Activated T-helper 17 cell treated with anti-CD3 and anti-CD28 coated beads, Interleukin-2, amount 50 U/mL, for 72 hours (primary cell): ENCODE results near the gene DPP10. TPM values are rescaled to one million over a fixed set of nuclear protein-coding genes. Genes with fewer than 3 reads are reported as not detected.

Experiments
- ATAC-seq: fragments of 150-1000 bp; cut with Tn5 transposase; replicated peaks from 2 replicates; pipeline ENCODE4 v1.10.0; 2021; ENCODE audit warnings: mild to moderate bottlenecking, moderate library complexity
- H3K27ac Mint-ChIP-seq: one replicate; pipeline ENCODE4 v1.8.0; 2022; ENCODE audit warnings: mixed read lengths
- H3K27me3 Mint-ChIP-seq: one replicate; pipeline ENCODE4 v1.8.0; 2022; ENCODE audit warnings: mixed read lengths
- H3K36me3 Mint-ChIP-seq: one replicate; pipeline ENCODE4 v1.8.0; 2022; ENCODE audit warnings: low read depth, mild to moderate bottlenecking, mixed read lengths
- H3K4me1 Mint-ChIP-seq: one replicate; pipeline ENCODE4 v1.8.0; 2022; ENCODE audit warnings: mixed read lengths
- H3K4me3 Mint-ChIP-seq: one replicate; pipeline ENCODE4 v1.8.0; 2022; ENCODE audit warnings: mild to moderate bottlenecking, mixed read lengths
- H3K9me3 Mint-ChIP-seq: one replicate; pipeline ENCODE4 v1.8.0; 2022; ENCODE audit warnings: mixed read lengths
- total RNA-seq, 2 donors: library from RNA; stranded (reverse); gene quantifications; one replicate each; pipeline ENCODE4 v1.2.3, GENCODE V29; 2022

Gene DPP10
- total RNA-seq, 2 donors from 2014 or later, result not detected

DNA sequence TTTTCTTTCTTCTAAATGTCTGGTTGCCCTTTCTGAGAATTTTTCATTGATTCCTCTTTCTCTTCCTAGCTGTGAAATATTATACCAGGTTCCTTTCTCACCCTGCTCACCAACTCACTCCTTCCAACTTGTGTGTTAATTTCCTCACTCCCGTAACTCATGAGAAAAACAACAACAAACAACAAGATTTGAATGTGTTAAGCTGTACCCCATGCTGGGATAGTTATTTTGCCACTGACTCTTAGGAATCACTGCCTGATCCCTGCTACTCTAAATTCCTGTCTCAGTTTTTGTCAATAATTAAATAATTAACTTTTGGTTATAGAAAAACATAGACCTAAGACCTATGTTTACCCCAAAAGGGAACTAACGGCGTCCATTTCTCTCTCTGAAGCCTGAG, 242.7 kb downstream of the DPP10 start:
- H3K27me3 Mint-ChIP-seq, result peaks cover 9% of the 10 kb centered on the region
- no peaks in the 10 kb centered on the region for H3K9me3 Mint-ChIP-seq
- no peak overlapping the region for H3K4me3 Mint-ChIP-seq
- no peaks in the 10 kb centered on the region for H3K36me3 Mint-ChIP-seq
- no peak for ATAC-seq
- H3K27ac Mint-ChIP-seq, result no peak overlapping the region
- H3K4me1 Mint-ChIP-seq, result no peaks in the 10 kb centered on the region

DNA sequence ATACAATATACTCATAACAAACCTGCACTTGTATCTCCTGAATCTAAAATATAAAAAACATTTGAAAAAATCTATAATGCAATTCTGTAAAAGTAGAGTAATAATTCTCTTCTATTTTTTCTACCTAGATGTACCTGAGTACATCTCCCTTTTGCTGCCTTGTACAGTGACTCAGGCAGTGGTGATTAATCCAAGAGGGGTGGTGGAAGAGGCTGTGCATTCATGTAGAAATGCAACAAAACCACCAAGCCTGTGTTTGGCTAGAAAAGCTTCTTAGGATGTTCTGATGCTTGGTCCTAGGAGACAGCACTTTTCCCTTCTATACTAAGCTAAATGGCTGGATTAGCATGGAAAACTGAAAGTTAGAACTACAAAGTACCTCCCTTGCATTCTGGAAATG, 245.8 kb downstream of the DPP10 start:
- Mint-ChIP-seq H3K27me3 (peaks cover 9% of the 10 kb centered on the region), H3K4me1 (no peaks in the 10 kb centered on the region), H3K9me3 (no peaks in the 10 kb centered on the region), H3K4me3 (no peak overlapping the region), H3K27ac (no peak overlapping the region), H3K36me3 (no peaks in the 10 kb centered on the region)
- no peak for ATAC-seq

DNA sequence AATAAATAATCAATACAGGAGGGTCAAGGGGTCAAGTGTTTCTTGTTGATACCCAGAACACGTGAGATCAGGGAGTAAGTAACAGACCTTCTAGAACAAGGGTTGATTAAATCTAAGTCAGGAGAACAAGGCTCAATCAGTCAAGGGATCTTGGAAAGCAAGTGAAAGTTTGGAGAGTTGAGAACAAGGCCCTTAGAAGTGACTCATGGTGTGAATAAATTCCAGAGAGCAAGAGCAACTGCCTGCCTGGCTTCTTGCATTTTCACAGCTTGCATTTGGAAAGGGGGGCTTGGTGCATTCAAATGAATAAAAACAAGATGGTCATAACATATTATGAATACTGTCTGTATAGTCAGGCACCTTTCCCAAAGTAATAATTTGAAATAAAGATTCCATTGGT, 256.1 kb downstream of the DPP10 start:
- no peaks in the 10 kb centered on the region for H3K36me3 Mint-ChIP-seq
- H3K9me3 Mint-ChIP-seq, result peaks cover 3% of the 10 kb centered on the region
- no peak overlapping the region for H3K4me3 Mint-ChIP-seq
- ATAC-seq, result no peak
- no peak overlapping the region for H3K27ac Mint-ChIP-seq
- no peaks in the 10 kb centered on the region for H3K27me3 Mint-ChIP-seq
- no peaks in the 10 kb centered on the region for H3K4me1 Mint-ChIP-seq

DNA sequence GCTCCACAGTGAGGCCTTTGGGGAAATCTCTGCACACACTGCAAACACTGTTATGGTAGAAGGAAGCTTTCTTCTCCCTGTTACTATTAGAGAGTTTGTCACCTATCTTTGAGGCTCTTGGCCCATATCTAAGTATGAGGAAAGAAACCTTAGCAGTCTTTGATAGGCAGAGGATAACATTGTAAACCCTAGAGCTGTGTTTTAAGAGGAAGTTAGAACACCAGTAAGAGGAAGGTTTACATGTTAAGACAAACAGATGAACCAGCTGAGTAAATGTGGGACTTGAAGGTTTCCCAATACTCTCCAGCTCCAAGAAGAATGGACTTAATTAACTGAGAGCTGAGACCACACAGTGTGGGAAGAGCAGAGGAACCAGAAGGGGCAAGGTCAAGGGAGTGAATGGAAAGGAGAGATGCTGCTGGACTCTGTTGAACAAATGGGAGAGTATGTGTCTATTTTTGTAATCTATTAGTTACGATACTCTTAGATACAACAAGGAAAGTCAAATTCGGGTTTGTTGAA, 257.0 kb downstream of the DPP10 start:
- Mint-ChIP-seq H3K9me3 (peaks cover 6% of the 10 kb centered on the region), H3K36me3 (no peaks in the 10 kb centered on the region), H3K4me3 (no peak overlapping the region), H3K27ac (no peak overlapping the region), H3K4me1 (no peaks in the 10 kb centered on the region), H3K27me3 (no peaks in the 10 kb centered on the region)
- ATAC-seq, result no peak

DNA sequence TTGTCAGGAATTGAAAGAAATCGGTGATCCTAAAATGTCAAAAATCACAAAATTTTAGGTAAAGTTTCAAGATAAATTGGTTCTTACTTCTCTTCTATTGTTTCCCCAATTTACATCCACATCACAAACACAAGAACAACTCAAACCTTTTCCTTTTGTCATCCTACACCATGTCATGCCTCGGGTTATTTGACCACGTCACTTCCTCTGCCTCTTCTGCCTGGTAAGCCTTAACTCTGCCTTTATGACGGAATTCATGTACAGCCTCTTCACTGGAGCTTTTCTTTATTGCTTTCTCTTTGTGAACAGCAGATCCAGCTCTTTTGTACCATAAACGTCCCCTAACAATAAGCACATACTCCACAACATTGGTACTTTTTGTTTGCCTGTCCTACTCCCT, 258.0 kb downstream of the DPP10 start:
- Mint-ChIP-seq H3K27ac (no peak overlapping the region), H3K27me3 (no peaks in the 10 kb centered on the region), H3K4me1 (no peaks in the 10 kb centered on the region), H3K36me3 (no peaks in the 10 kb centered on the region), H3K9me3 (peaks cover 10% of the 10 kb centered on the region), H3K4me3 (no peak overlapping the region)
- no peak for ATAC-seq

DNA sequence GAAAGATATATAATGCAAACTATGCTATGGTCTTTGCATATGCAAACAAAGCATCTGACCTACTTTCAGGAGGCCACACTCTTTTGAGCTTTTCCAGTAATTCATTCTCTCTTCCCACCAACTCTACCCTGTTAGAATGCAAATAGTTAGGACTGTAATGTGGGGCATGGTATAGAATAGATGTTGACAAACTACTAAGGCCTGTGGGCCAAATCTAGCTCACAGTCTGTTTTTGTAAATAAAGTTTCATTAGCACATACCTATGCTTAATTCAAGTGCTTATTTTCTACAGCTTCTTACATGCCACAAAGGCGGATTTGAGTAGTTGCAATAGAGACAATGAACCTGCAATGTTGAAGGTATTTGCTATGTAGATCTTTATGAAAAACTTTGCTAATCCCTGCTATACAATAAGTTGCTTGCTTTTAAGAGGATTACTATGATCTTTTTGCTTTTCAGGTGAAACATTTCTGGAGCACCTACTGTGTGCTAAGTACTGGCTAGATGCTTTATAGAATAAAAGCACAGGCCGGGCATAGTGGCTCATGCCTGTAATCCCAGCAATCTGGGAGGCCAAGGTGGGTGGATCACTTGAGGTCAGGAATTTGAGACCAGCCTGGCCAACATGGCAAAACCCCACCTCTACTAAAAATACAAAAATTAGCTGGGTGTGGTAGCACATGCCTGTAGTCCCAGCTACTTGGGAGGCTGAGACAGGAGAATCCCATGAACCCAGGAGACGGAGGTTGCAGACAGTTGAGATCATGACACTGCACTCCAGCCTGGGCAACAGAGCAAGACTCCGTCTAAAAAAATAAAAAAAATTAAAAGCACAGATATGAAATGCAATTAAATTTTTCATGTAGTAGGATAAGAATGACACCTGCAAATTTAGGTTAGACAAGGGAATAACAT, 267.8 kb downstream of the DPP10 start:
- no peaks in the 10 kb centered on the region for H3K27me3 Mint-ChIP-seq
- peaks cover 5% of the 10 kb centered on the region for H3K9me3 Mint-ChIP-seq
- no peak overlapping the region for H3K4me3 Mint-ChIP-seq
- H3K4me1 Mint-ChIP-seq, result no peaks in the 10 kb centered on the region
- no peak for ATAC-seq
- H3K27ac Mint-ChIP-seq, result no peak overlapping the region
- no peaks in the 10 kb centered on the region for H3K36me3 Mint-ChIP-seq

DNA sequence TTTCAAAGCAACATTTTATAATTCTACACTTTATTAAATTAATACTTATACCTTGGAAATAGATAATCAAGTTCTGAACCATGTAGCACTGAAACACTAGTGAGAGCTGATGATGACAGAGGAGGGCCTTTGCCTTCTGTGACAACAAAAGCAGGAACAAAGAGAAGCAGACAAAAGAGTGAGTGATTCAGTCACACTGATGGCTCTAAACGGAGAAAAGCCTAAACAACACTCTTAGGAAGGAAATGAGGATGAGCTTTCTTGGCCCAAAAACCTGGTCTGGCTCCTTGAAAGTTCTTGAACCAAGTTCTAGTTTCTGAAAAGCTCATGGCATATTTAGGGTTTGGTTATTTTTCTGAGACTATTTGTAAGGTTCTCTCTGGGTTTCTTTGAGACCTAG, 271.9 kb downstream of the DPP10 start:
- no peaks in the 10 kb centered on the region for H3K4me1 Mint-ChIP-seq
- ATAC-seq, result no peak
- no peaks in the 10 kb centered on the region for H3K27me3 Mint-ChIP-seq
- H3K4me3 Mint-ChIP-seq, result no peak overlapping the region
- no peaks in the 10 kb centered on the region for H3K36me3 Mint-ChIP-seq
- H3K27ac Mint-ChIP-seq, result no peak overlapping the region
- peaks cover under 1% of the 10 kb centered on the region for H3K9me3 Mint-ChIP-seq

DNA sequence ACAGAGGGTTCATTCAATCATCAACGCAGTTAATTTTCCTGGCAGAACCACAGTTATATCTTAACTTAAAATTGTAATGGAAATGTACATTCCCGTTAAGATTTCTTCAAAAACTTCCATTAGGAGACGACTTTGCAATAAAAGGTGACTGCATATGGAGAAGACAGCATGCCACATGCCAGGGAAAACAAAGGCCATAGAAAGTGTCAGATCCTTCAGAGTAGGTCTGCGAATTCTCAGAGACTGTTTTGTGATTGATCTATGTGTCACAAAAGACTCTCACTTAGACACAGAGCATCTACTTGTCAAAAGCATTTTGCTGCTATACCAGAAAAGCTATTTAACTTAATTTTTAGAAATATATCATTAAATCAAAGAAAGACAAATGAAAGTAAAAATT, 274.6 kb downstream of the DPP10 start:
- Mint-ChIP-seq H3K36me3 (no peaks in the 10 kb centered on the region), H3K9me3 (peaks cover 3% of the 10 kb centered on the region), H3K4me3 (no peak overlapping the region), H3K4me1 (no peaks in the 10 kb centered on the region), H3K27ac (no peak overlapping the region), H3K27me3 (no peaks in the 10 kb centered on the region)
- no peak for ATAC-seq

DNA sequence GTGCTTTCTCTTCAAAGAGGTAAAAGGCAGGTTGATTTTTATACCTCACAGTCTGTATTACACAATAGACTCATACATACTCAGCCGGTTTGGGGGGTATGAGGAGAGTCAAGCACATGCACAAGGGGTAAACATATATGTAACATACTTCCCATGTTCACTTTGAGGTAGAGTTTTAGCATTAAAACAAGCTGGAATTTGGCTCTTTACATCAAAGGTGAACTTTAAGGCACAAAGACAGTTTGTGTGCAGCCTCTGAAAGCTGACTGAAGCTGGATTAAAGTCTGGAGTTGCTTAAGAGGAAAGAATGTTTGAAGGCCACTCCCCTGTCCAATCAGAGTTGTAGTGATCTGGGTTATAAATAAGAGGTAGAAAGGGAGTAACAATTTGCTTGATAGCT, 282.0 kb downstream of the DPP10 start:
- Mint-ChIP-seq H3K36me3 (no peaks in the 10 kb centered on the region), H3K4me1 (no peaks in the 10 kb centered on the region), H3K9me3 (peaks cover 9% of the 10 kb centered on the region), H3K4me3 (no peak overlapping the region), H3K27me3 (peaks cover 4% of the 10 kb centered on the region), H3K27ac (no peak overlapping the region)
- no peak for ATAC-seq

DNA sequence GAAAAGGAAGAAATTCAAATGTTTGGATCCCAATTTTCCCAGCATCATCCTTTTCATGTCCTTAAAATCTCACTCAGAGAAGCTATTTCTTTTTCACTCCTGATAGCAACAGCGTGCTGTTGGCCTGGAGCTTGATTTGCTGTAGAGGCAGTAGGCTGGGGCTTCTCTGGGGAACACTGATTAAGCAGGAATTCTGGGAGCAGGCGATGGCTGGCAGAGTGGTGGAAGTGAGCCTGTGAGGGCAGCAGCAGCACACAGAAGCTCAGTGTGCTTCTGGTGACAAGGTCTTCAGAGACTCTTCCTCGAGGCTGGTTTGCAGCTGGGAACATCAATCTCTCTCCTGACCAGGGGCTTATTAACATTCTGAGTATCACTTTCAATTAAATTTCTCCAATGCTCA, 284.6 kb downstream of the DPP10 start:
- Mint-ChIP-seq H3K9me3 (peaks cover 6% of the 10 kb centered on the region), H3K4me1 (no peaks in the 10 kb centered on the region)

DNA sequence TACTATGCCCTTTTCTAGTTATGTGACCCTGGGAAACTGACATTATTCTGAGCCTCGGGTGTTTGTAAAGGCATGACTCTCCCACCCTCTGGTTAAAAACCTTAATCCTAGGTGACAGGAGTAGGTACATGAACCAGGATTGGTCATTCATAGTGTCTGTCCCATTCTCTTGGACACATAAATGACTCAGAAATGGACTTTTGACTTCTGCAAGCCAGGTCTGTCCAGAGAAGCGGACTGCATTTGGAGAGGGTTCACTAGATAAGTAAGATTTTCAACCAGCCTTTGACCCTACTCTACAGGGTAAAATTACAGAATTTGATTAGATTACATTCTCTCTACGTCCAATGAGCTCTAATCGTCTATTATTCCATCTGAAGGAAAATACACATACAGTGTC, 285.9 kb downstream of the DPP10 start:
- ATAC-seq, result no peak
- peaks cover 9% of the 10 kb centered on the region for H3K9me3 Mint-ChIP-seq
- no peaks in the 10 kb centered on the region for H3K36me3 Mint-ChIP-seq
- no peaks in the 10 kb centered on the region for H3K4me1 Mint-ChIP-seq
- H3K27ac Mint-ChIP-seq, result no peak overlapping the region
- no peak overlapping the region for H3K4me3 Mint-ChIP-seq
- H3K27me3 Mint-ChIP-seq, result peaks cover 4% of the 10 kb centered on the region

More for the DNA sequence above, 284.6 kb downstream of the DPP10 start:
- Mint-ChIP-seq H3K4me3 (no peak overlapping the region), H3K27me3 (peaks cover 4% of the 10 kb centered on the region), H3K27ac (no peak overlapping the region), H3K36me3 (no peaks in the 10 kb centered on the region)
- no peak for ATAC-seq

DNA sequence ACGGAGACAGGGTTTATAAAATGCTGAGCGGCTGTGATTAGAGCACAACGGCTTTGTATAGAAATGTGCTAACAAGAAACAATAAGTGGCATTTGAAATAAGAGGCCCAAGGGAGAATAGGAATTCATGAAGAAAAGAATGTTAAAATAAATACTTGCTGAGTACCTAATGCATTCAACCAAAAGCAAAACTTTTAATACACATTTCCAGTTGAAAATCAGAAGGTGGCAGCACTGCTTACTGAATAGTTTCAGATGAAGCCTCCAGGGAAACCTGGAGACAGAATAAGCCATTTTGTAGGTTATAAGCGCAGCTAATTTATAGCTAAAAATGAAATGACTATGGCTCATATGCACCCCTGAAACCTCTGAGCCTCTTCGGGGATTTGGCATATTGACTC, 286.6 kb downstream of the DPP10 start:
- Mint-ChIP-seq H3K27ac (no peak overlapping the region), H3K4me1 (no peaks in the 10 kb centered on the region), H3K4me3 (no peak overlapping the region), H3K9me3 (peaks cover 9% of the 10 kb centered on the region), H3K36me3 (no peaks in the 10 kb centered on the region), H3K27me3 (peaks cover 4% of the 10 kb centered on the region)
- ATAC-seq, result no peak

DNA sequence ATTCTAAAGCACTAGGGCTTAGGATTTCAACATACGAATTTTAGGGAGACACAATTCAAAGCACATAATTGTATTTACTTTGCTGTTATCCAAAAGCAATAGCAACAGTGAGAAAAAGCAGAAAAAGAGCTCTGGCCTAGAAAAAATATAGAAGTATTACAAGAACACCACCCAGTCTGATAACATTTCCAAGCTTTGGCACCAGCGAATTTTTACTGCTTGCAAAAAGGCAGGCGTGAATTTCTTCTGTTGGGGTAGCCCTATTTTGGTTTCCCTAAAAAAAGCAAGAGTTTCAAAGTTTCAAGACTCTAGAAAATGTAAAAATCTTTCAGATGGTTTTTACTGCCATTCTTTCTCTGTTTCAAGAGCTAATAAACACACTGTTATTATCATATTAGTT, 292.7 kb downstream of the DPP10 start:
- Mint-ChIP-seq H3K36me3 (no peaks in the 10 kb centered on the region), H3K27ac (no peak overlapping the region)

DNA sequence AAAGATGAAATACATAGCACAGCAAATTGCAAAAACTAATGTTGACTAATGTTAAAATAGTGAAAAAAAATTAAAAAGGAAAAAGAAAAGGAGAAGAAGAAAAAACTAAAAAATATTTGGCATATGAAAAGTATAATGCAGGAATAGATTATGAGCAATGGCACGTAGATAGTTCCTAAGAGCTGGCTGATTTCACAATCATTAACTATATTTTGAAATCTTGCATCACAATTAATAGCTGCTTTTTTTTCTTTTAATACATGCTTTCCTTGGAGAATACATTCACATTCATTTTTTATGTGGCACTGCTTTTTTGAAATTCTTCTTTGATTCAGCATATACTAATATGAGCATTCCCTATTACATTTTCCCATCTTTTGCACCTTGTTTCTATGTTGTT, 299.8 kb downstream of the DPP10 start:
- Mint-ChIP-seq H3K4me3 (no peak overlapping the region), H3K9me3 (peaks cover 5% of the 10 kb centered on the region), H3K27me3 (no peaks in the 10 kb centered on the region), H3K27ac (no peak overlapping the region), H3K36me3 (no peaks in the 10 kb centered on the region), H3K4me1 (no peaks in the 10 kb centered on the region)
- ATAC-seq, result no peak

More for the DNA sequence above, 292.7 kb downstream of the DPP10 start:
- H3K4me1 Mint-ChIP-seq, result no peaks in the 10 kb centered on the region
- H3K9me3 Mint-ChIP-seq, result peaks cover 3% of the 10 kb centered on the region
- H3K4me3 Mint-ChIP-seq, result no peak overlapping the region
- ATAC-seq, result no peak
- no peaks in the 10 kb centered on the region for H3K27me3 Mint-ChIP-seq

DNA sequence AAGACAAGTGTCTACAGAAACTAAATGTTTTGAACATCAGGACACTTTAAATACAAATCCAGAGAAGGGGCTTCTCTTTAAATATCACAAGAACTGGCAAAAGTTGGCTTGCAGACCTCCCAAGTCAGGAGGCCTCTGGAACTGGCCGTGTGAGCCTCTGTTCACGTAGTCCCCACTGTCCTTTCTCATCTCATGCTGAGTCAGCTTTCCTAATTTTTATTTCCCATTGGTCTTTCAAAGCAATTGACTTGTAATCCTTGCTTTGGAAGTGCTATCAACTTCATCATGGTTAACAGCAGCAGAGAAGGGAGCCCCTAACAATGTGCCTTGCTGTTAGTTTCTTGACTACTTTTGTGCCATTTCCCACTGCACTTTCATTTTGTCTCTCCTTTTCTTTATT, 303.3 kb downstream of the DPP10 start:
- H3K4me1 Mint-ChIP-seq, result no peaks in the 10 kb centered on the region
- H3K4me3 Mint-ChIP-seq, result no peak overlapping the region
- no peak overlapping the region for H3K27ac Mint-ChIP-seq
- no peaks in the 10 kb centered on the region for H3K36me3 Mint-ChIP-seq
- no peaks in the 10 kb centered on the region for H3K27me3 Mint-ChIP-seq
- no peak for ATAC-seq
- peaks cover 5% of the 10 kb centered on the region for H3K9me3 Mint-ChIP-seq
